ENCODE results near the gene DHRS7B. TPM values are rescaled to one million over a fixed set of nuclear protein-coding genes. Genes with fewer than 3 reads are reported as not detected.

The DHRS7B gene
- total RNA-seq, 6 experiments from 2014 or later: 10.1 to 34.2 (median 14.8) TPM

DNA sequence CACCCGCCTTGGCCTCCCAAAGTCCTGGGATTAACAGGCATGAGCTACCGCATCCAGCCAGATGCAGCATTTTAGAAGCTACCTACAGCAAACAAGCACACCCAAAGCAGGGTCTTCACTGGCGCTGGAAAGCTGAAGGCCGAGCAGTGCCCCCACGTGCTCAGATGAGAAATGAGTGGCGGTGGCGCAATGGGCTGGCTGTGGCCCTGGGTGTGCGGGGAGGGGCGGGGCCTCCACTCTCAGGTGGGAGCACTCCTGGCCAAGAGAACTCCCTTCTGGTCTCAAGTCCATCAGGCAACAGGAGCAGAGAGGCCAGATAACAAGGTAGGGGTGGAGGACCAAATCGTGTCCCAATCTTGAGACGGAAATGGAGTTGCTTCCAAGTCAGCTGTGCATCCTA lies 75.1 kb downstream of the DHRS7B start:
- no peak for DNase-seq
- H3K4me1 ChIP-seq: no peaks in the 10 kb centered on the region
- TF ChIP-seq POLR2A (IDR thresholded peaks at IDR 0.05): no peak
- TF ChIP-seq, protein P1, sequence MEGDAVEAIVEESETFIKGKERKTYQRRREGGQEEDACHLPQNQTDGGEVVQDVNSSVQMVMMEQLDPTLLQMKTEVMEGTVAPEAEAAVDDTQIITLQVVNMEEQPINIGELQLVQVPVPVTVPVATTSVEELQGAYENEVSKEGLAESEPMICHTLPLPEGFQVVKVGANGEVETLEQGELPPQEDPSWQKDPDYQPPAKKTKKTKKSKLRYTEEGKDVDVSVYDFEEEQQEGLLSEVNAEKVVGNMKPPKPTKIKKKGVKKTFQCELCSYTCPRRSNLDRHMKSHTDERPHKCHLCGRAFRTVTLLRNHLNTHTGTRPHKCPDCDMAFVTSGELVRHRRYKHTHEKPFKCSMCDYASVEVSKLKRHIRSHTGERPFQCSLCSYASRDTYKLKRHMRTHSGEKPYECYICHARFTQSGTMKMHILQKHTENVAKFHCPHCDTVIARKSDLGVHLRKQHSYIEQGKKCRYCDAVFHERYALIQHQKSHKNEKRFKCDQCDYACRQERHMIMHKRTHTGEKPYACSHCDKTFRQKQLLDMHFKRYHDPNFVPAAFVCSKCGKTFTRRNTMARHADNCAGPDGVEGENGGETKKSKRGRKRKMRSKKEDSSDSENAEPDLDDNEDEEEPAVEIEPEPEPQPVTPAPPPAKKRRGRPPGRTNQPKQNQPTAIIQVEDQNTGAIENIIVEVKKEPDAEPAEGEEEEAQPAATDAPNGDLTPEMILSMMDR (IDR thresholded peaks at IDR 0.05): no peak
- peaks cover 0 to 16% (median 10%) of the 10 kb centered on the region in 4 donors for H3K36me3 ChIP-seq
- H3K27ac ChIP-seq: no peak overlapping the region
- WGBS (ENCODE audit: insufficient coverage, low coverage, low lambda C conversion rate, missing lambda C conversion rate): 84% methylated on average over 3 of the region's 11 CpGs
- no peak for ATAC-seq
- H3K9me3 ChIP-seq: no peaks in the 10 kb centered on the region
- H3K4me3 ChIP-seq: no peak overlapping the region
- no peaks in the 10 kb centered on the region for H3K27me3 ChIP-seq
- intact Hi-C loops (cut with DNase I): no loop called here

DNA sequence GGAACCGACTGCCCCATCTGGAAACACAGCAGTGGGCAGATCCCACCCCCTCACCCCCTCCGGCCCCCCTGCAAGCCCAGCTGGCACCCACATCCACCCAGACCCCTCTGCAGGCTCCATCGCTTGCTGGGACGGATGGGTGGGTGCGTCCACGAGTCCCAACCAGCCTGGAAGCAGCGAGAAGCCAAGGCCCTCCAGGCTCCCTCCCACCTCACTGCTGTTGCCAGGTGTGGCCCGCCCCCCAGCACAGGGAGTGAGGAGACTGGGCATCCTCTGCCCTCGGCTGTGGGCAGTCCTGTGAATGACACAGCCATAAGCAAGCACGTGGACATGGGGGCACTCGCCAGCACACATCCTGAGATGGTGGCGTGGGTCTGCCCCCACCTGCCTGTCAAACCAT lies 75.7 kb downstream of the DHRS7B start:
- Histone ChIP-seq H3K36me3 (peaks cover 0 to 10% (median 7%) of the 10 kb centered on the region in 4 donors), H3K4me3 (no peak overlapping the region), H3K27ac (no peak overlapping the region), H3K4me1 (no peaks in the 10 kb centered on the region), H3K27me3 (no peaks in the 10 kb centered on the region), H3K9me3 (no peaks in the 10 kb centered on the region)
- TF ChIP-seq, protein P1 (IDR thresholded peaks at IDR 0.05): no peak
- TF ChIP-seq POLR2A (IDR thresholded peaks at IDR 0.05): no peak
- ATAC-seq (peak in 1 of 4 donors; percentile 9), DNase-seq (no peak)
- intact Hi-C loops (cut with DNase I): no loop called here
- WGBS (ENCODE audit: insufficient coverage, low coverage, low lambda C conversion rate, missing lambda C conversion rate): no CpG with 5 or more reads among the region's 12 CpGs

DNA sequence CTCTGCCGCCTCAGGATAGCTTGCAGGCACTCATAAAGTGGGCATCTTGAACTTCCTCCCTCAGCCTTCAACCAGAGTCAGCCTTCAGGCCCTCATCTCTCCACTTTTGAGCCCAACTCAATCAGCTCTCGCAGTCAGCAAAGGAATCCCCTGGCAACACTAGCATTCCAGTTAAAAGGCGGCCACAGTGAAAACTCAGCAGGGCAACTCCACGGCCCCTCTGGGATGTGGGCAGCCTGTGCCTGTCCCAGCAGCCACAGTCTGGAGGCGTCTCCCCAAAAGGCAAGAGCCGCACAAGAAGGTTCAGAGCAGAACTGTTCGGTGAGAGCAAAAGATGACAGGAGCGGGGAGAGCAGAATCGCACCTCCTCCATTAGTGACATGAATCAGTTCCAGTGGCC lies 78.2 kb downstream of the DHRS7B start:
- no peaks in the 10 kb centered on the region for H3K9me3 ChIP-seq
- no peaks in the 10 kb centered on the region for H3K4me1 ChIP-seq
- H3K27me3 ChIP-seq: no peaks in the 10 kb centered on the region
- ATAC-seq: no peak
- TF ChIP-seq, protein P1 (IDR thresholded peaks at IDR 0.05): no peak
- no peak for TF ChIP-seq POLR2A (IDR thresholded peaks at IDR 0.05)
- peaks cover 0 to 6% (median 1%) of the 10 kb centered on the region in 4 donors for H3K36me3 ChIP-seq
- no peak overlapping the region for H3K27ac ChIP-seq
- intact Hi-C loops (cut with DNase I): no loop called here
- H3K4me3 ChIP-seq: no peak overlapping the region
- WGBS (ENCODE audit: insufficient coverage, low coverage, low lambda C conversion rate, missing lambda C conversion rate): 100% methylated on average over 1 of the region's 9 CpGs
- DNase-seq: no peak

DNA sequence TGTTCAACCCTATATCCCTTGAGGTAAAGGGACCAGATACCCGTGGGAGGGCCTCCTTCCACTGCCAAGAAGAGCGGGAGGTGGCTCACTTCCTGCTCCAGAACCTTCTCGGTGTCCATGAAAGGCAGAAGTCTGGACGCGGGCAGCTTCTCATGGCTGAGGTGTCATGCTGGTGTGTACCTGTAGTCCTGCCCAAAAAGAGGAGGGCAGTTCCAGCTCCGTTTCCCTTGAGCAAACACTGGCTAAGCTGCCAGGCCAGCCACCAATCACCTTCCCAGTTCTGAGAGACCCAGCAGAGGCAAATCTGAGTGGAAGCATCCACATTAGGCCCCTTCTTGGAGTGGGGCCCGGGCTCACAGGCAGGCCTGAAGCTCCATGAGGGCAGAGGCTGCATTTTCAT lies 81.6 kb downstream of the DHRS7B start:
- no peak for DNase-seq
- intact Hi-C loops (cut with DNase I): no loop called here
- 79% methylated on average over 3 of the region's 7 CpGs for WGBS (ENCODE audit: insufficient coverage, low coverage, low lambda C conversion rate, missing lambda C conversion rate)

More for the DNA sequence above, 81.6 kb downstream of the DHRS7B start:
- Histone ChIP-seq H3K36me3 (peaks cover 0 to 14% (median 1%) of the 10 kb centered on the region in 4 donors), H3K4me3 (no peak overlapping the region), H3K4me1 (peaks cover 0 to 24% (median 2%) of the 10 kb centered on the region in 4 donors), H3K27ac (no peak overlapping the region), H3K27me3 (no peaks in the 10 kb centered on the region), H3K9me3 (no peaks in the 10 kb centered on the region)
- no peak for ATAC-seq
- TF ChIP-seq, protein P1 (IDR thresholded peaks at IDR 0.05): no peak
- TF ChIP-seq POLR2A (IDR thresholded peaks at IDR 0.05): no peak

Measured in right lobe of liver (tissue), 6 donors.